Stimulated activated naive CD4-positive, alpha-beta T cell treated with Interleukin-2 at 50 U/mL for 16 hours (primary cell): ENCODE results near the gene CACNA1G.

Experiments used
- DNase-seq: peaks from one replicate; lab custom pipeline; 2025; lab: John Stamatoyannopoulos, UW

The CACNA1G gene

DNA sequence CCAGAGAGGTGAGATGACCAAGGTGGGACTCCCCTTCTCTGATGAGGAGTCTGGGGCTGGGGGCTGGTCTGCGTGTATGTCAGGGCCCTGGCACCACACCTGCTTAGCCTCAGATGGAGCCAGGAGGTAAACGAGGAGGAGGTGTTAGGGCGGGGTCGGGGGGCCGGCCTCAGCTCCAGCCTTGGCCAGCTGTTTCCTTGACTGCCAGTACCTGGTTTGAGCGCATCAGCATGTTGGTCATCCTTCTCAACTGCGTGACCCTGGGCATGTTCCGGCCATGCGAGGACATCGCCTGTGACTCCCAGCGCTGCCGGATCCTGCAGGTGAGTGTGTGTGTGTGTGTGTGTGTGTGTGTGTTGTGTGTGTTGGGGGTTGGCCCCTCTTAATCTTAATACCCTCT lies 8.1 kb downstream of the CACNA1G start:
- no peak for DNase-seq

GRCh38 chr17:50569592-50569991 lies 9.1 kb downstream of the CACNA1G start:
- DNase-seq = no peak

DNA sequence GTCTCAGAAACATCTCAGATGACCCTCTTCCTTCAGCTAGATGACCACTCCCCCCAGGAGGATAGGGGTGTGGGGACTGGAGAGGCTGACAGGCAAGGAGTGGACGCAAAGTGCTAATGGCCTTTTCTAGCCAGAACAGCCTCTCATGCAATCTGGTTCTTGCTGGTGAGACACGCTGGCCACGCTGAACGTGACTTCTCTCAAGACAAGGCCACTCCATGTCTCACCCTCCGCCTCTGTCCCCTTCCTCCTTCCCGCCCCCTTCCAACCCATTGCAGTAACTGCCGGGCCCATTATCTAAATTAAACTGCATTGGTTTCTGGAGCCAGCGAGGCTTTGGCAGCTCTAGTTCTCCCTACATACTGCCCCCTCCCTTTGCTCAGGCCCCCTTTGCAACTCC lies 9.5 kb downstream of the CACNA1G start:
- no peak for DNase-seq

GRCh38 chr17:50570528-50570927 lies 10.0 kb downstream of the CACNA1G start:
- DNase-seq = no peak

DNA sequence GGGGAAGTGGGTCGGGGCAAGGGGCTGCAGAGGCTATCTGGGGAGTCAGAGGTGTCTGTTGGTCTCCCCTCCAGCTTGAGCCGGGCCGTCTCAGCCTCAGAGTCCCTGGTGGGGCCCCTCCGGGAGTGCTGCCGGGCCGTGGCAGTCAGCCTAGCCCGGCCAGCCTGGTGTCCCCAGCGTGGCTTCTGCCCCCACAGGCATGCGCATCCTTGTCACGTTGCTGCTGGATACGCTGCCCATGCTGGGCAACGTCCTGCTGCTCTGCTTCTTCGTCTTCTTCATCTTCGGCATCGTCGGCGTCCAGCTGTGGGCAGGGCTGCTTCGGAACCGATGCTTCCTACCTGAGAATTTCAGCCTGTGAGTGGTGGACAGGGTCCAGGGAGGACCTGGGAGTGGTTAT lies 11.2 kb downstream of the CACNA1G start:
- DNase-seq = no peak

DNA sequence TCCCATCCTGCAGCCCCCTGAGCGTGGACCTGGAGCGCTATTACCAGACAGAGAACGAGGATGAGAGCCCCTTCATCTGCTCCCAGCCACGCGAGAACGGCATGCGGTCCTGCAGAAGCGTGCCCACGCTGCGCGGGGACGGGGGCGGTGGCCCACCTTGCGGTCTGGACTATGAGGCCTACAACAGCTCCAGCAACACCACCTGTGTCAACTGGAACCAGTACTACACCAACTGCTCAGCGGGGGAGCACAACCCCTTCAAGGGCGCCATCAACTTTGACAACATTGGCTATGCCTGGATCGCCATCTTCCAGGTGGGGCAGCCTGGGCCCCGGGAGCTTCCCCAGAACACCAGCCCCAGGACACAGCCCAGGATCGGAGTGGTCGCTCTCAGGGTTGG lies 12.0 kb downstream of the CACNA1G start:
- no peak for DNase-seq

DNA sequence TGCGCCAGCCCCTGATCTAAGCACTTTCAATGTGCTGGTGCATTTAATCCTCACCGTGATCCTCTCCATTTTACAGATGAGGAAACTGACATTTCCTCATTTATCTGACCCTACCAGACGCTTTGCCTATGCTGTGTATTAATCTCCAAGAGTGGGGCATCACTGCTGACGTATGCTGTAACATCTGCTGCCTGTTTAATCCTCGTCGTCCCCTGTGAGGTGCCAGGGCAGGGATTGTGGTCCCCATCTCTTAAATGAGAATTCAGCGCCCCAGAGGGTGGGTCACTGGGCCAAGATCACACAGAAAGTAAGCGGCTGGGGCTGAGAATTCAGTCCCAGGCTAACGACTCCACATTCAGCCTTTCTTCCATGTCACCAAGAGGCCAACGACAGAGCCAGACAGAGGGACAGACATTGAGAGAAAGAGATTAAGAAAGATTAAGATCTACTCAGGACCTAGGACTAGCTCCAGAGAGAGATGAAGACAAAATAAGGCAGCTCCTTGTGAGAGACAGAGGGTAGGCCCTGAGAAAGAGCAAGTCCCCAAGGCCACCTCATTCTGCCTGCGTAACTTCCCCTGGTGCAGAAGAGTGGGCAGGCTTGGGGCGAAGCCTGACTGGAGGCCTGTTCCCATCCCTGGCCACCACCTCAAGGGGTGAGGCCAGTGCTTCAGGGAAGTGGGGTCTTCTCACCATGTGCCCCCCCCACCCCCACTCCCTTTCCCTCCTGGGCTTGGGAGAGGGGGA lies 13.5 kb downstream of the CACNA1G start:
- DNase-seq = no peak

- DNase-seq = no peak
Measured at GRCh38 chr17:50575581-50576210, 15.2 kb downstream of the CACNA1G start.

DNA sequence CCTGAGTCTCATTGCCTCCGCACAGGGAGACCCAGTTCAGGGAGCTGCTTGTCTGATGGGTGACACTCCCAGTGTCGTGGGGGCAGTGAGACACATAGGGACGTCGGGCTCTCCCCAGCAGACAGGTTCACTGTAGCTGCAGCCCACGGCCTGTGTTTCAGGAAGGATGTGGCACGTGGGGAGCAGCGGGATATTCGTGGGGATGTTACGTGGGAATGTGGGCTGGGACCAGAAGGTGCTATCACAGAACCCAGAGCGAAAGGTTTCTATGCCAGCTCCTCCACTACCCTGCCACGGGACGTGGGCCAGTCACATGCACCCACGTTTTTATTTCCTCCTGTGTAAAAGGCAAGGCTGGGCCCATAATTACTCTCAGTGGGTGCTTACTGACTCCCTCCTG lies 16.3 kb downstream of the CACNA1G start:
- no peak for DNase-seq

- no peak for DNase-seq
Measured at GRCh38 chr17:50577451-50577954, 17.0 kb downstream of the CACNA1G start.

GRCh38 chr17:50578173-50578572 lies 17.7 kb downstream of the CACNA1G start:
- no peak for DNase-seq

DNA sequence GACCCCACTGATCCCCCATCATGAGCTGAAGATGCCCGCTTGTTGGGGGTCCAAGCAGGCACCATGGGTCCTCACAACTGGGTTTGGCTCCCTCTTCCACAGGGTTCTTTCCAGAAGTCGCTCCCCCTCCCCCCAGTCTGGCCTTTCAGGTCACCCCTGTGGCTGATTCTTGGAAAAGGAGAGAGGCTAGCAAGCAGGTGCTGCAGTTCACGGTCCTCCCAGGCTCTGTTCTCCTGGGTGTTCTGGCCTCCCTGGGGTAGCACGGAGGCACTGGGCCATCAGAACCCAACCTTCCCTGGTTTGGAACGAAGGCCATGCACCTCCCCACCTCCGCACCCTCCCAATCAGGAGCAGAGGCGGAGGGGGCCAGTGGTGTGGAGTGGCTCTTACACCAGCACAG lies 18.9 kb downstream of the CACNA1G start:
- no peak for DNase-seq

DNA sequence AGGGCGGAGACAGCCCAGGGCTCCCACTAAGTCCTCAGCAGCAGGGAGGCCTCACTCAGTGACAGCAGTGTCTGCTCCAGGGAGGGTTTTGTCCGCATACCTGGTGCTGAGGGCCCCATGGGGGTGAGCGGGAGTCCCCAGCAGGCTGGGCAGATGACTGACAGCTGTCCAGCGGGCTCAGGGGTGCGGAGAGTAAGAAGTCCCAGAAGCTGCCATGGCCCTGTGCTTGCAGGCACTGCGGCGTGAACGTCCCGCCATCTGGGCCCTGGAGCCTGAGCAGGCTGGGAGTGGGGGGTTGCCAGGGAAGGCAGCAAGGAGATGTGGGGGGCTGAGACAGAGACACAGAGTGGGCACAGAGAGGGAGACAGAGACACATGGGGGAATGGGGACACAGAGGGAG lies 20.1 kb downstream of the CACNA1G start:
- no peak for DNase-seq

DNA sequence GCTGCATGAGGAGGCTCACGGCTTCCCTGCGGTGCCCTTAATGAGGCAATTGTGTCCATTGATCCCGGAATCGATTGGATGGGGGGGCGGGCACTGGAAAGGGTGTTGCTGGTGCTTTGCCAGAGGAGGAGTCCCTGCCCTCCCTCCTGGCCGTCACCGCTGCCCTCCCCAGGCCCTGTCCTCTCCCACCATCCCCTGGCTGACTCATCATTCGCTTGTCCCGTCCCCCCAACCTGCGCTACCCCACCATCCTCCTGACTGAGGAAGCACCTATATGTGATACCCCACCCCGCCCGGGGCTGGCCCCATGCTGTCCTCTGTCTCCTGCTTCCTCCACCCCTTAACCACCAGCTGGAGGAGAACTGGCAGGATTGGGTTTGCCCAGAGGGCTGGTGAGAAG lies 20.8 kb downstream of the CACNA1G start:
- DNase-seq = no peak

DNA sequence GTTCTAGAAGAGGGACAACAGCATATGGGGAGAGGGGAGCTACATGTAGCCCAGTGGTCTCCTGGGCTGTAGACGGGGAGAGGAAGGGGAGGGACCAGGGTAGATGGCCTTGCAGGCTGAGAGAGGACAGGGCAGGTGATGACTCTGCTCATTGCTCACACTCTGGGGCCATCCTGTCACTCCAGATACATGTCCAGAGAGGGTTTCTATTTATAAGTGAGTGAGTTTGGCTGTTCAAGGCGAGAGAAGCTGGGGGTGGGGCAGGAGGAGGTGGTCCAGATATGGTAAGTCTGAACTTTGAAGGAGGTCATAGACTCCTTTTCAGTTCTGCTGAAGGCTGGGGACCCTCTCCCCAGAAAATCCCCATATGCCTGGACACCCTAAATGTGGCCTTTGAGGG lies 22.2 kb downstream of the CACNA1G start:
- DNase-seq = no peak

DNA sequence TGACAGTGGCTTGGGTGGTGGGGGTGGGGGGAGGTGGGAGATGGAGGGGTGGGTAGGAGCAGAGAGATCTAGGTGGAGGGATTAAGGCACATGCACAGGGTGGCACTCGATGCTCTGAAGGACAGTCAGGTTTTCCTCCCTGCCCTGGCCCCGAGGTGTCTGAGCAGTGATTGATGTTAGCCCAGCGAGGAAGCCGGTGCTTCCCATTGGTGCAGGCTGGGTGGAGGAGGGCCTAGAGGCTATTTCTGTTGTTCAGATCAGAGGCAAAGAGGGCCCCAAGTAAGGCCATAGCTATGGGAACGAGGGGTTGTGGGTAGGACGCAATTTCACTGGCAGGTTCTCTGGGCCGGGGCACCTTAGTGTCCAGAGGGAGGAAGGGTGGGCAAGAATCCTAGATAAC lies 23.1 kb downstream of the CACNA1G start:
- DNase-seq = no peak

- DNase-seq = no peak
Measured at GRCh38 chr17:50584116-50584515, 23.6 kb downstream of the CACNA1G start.

GRCh38 chr17:50584749-50585148 lies 24.2 kb downstream of the CACNA1G start:
- DNase-seq = no peak

DNA sequence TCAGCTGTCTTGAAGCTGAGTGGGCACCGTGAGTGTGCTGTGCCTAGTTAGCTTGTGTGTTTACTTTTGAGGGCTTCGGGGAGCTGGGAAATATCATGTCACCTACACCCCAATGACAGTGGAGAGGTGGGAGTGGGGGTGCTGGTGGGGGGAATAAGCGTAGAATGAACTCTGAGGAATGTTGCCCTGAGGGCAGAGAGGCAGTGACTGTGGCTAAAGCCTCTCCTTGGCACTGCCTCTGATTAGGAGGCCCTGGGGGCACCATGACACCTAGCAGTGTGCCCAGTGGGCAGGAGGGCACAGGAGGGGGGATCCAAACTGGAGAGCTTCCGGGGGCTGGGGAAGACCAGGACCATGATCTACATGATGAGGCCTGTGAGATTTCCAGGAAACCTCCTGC lies 24.8 kb downstream of the CACNA1G start:
- no peak for DNase-seq

GRCh38 chr17:50585891-50586290 lies 25.4 kb downstream of the CACNA1G start:
- DNase-seq = no peak

DNA sequence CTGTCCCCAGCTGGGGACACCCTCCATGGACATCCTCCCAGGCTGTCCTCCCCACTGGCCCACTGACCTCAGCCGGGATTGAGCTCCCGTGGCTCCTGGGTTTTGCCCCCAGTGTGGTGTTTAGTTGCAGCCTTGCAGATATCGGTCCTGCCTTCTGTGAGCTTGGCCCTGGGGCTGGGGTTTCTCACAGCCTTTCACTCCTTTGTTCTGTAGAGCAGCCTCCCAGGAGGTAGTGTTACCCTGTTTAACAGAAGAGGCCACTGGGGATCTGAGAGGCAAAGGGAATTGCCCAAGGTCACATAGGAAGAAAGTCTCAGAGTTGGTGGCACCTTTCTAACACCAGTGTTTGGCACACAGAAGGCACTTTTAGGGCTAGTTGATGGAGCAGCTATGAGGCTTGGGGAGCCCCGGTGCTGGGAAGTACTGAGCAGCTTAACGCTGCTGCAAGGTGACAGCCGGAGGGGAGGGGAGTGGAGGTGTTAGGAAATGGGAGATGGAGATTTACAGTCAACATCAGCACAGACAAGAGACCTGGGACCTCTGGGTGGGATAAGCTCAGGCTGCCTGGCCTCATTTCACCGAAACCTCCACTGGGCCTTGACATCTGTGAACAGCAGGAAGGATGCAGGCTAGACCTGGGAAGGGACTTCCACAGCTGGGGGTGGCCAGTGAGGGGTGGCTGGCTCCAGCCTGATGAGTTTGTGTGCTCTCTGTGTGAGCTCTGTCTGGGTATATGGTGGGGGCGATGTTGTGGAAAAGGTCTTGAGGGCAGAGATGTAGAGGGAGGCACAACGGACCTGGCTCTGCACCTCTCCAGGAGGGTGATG lies 26.1 kb downstream of the CACNA1G start:
- DNase-seq = no peak

DNA sequence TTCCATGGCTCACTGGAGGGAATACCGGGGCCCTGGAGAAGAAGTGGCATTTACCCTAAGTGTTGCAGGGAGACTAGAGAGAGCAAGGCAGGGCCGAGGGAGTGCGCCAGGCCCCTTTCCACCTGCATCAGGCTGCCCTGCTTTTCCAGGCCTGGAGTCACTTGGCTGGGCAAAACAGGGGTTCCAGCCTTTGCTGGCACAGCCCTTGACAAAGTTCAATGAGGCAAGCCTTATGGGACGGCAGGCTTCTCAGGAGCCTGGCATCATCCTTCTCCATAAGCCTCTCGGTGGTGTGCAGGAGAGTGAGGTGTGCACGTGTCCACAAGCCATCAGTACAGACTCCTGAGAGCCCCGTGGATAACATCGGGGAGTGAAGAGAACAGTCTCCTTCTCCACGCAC lies 27.1 kb downstream of the CACNA1G start:
- no peak for DNase-seq
